HG02943 (cell line): ENCODE results near the gene ARHGEF28.

ENCODE experiments used
- ATAC-seq: cut with Tn5 transposase; IDR thresholded peaks from one replicate; pipeline ENCODE4 v1.9.1; 2021; ENCODE audit warnings: mild to moderate bottlenecking, low read depth, moderate library complexity; ENCODE audit not compliant: unreplicated experiment

ARHGEF28 gene

DNA sequence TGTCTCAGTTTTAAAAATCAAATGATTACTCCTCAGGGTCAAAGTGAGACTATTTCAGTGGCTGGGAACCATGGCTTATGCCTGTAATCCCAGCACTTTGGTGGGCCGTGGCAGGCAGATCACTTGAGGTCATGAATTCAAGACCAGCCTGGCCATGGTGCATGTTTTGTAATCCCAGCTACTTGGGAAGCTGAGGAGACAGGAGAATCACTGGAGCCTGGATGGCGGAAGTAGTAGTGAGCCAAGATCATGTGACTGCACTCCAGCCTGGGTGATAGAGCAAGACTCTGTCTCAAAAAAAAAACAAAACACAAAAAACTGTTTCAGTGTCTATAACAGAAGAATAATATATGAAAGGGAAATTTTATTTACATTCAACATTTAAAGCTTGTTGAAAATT lies 182.9 kb downstream of the ARHGEF28 start:
- no peak for ATAC-seq

DNA sequence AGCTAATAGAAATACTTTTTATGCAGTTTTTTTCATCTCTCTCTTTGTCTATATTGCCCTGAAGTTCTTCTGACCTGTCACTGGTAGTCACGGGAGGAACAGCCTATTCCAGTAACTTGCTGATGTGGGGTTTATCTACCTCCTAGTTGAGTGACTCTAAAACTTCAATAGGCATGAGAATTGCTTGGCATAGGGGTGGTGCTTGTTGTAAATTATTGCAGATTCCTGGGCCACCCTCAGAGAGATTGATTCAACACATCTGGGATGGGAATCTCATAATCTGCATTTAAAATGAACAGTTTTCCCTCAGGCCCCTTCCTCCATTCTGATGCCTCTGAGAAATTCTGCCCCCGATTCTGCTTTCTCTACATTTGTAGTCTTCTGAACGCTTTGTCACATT lies 184.4 kb downstream of the ARHGEF28 start:
- no peak for ATAC-seq

GRCh38 chr5:73812457-73812856 lies 186.5 kb downstream of the ARHGEF28 start:
- no peak for ATAC-seq

DNA sequence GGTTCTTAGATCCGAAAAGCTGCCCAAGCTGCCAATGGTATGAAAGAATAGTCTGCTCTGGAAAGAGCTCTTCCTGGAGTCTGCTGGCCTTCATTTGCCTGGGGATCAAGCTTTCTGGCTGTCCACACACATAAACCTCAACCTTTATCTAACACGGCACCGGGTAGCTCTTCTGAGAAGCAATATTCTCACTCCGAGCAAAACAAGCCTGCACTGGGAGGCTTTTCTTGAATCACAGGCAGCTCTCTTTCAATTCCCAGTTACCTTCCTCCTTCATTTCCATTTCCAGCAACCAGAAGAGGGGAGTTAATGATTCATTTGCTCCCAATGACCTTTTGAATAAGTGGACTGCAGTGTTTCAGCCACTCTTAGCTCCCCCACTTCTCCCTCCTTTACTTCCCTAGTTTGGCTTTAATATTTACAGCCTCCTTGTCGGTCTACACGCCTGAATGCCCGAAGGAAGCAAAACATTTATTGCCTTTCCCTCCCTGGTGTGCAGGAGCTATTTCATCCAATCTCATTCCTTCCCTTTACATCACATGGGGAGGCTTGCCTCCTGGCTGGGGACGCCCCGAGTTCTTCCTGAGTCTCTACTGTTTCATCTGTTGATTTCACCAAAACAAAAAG lies 187.1 kb downstream of the ARHGEF28 start:
- ATAC-seq: no peak

DNA sequence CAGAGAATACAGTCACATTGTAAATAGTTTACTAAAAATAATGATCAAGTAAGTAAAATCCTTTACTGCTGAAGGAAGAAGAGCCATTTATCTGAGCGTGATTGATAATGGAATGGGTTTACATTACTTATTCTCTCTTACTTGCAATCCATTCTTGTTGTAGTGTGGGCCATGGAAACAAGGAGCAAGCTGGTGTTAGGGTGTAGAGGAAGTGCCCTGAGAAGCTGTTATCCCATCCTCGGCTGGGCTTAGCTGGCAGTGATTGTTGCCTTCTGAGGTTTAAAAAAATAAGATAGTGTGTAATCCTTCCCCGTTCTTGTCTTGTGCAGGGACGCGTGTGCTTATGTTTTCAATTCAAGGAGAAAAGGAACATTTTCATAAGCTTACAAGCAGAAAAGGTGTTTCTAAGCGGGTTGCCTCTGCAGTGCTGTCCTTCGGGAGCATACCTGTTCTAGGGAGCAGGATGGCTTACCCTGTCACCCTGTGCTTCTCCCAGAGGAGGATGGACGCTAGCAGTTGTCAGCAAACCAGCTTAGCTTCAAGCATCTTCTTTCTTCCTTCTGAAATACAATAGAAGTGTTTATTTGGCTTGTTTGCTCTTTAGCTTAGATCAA lies 188.3 kb downstream of the ARHGEF28 start:
- no peak for ATAC-seq

GRCh38 chr5:73815631-73816030 lies 189.6 kb downstream of the ARHGEF28 start:
- no peak for ATAC-seq

- no peak for ATAC-seq
Observed at GRCh38 chr5:73816656-73817420, 190.8 kb downstream of the ARHGEF28 start.

GRCh38 chr5:73818357-73818756 lies 192.4 kb downstream of the ARHGEF28 start:
- no peak for ATAC-seq

DNA sequence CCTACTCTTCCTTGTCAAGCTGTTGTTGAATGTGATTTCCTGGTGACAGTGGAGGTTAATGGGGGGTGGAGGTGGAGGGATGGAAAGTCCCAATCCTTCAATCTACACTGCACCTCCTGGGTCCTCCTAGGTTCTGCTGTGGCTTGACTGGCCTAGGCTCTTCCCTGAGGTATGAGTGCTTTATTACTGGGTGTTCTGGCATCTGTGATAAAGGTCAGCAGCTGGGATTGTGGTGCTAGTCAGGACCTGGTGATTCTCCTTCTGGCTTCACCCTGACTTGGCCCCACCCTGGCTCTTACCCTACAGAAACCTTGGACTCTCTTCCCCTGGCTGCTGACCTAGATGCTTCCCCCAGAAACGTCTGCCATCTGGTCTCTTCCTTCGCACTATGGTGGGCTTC lies 194.3 kb downstream of the ARHGEF28 start:
- ATAC-seq: no peak

DNA sequence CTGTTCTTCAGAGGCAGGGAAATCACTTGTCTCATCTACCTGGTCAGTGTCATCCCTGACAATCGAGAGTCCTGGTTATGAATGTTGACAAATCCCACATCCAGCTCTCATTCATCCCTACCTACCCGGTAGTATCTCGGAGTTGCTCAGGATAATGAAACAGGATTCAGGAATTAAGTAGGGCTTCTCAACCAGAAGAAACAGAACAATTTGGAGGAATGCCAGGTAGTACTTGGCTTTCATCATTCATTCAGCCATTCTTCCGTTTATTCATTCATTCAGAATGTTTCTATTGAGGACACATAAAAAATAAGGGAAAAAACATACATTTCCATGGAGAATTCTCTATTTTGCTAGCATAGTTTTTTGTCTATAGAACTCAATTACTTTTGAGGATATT lies 195.0 kb downstream of the ARHGEF28 start:
- no peak for ATAC-seq

DNA sequence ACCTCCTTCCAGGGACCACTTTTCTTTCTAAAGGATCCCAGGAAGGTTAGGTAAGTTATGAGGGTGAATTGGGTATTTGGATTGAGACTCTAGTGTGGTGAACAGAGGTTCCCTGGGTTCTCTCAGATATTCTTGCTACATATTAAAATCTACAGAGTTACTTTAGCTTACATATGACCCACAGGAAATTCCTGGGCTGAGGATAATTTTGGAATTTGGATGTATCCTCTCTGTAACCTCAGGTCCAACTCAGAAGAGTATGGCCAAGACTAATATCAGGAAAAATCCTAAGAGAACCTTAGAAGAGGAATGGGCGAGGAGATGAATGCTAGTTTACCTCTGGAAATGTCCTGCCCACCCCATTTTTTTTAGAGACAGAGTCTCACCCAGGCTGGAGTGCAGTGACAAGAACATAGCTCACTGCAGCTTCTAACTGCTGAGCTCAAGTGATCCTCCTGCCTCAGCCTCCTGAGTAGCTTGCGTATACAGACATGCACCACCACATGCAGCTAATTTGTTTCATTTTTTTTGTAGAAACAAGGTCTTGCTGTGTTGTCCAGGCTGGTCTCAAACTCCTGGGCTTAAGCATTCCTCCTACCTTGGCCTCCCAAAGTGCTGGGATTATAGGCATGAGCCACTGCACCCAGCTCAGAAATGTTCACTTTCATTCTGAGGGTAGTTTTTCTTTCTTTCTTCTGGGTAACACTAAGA lies 196.4 kb downstream of the ARHGEF28 start:
- no peak for ATAC-seq

- no peak for ATAC-seq
Observed at GRCh38 chr5:73822989-73823339, 197.0 kb downstream of the ARHGEF28 start.

- ATAC-seq: no peak
Observed at GRCh38 chr5:73823508-73823925, 197.5 kb downstream of the ARHGEF28 start.

- ATAC-seq: no peak
Observed at GRCh38 chr5:73825199-73825598, 199.2 kb downstream of the ARHGEF28 start.

- no peak for ATAC-seq
Observed at GRCh38 chr5:73825736-73826135, 199.7 kb downstream of the ARHGEF28 start.

- no peak for ATAC-seq
Observed at GRCh38 chr5:73826301-73827105, 200.5 kb downstream of the ARHGEF28 start.

- no peak for ATAC-seq
Observed at GRCh38 chr5:73827106-73827450, 201.1 kb downstream of the ARHGEF28 start.

DNA sequence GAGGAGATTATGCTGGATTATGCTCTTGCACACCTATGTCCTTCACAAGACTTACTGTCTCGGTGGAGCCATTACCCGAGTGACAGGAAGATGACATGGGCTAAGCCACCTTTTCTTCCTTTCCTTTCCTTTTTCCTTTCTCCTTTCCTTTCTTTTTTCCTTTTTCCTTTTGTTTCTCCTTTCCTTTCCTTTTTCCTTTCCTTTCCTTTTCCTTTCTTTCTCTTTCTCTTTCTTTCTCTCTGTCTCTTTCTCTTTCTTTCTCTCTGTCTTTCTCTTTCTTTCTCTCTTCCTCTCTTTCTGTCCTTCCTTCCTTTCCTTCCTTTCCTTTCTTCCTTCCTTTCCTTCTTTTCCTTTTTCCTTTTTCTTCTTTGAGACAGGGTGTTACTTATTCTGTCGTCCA lies 202.5 kb downstream of the ARHGEF28 start:
- ATAC-seq: no peak

GRCh38 chr5:73830646-73831045 lies 204.7 kb downstream of the ARHGEF28 start:
- no peak for ATAC-seq

- no peak for ATAC-seq
Observed at GRCh38 chr5:73831066-73831465, 205.1 kb downstream of the ARHGEF28 start.

- no peak for ATAC-seq
Observed at GRCh38 chr5:73834693-73835092, 208.7 kb downstream of the ARHGEF28 start.
